PFSK-1 (cell line): ENCODE results near the gene MTHFSD.

ENCODE experiments used
- FOXP2 ChIP-seq: optimal IDR thresholded peaks from 2 replicates; pipeline ENCODE3; 2011; ENCODE audit warnings: borderline replicate concordance, control low read depth, inconsistent platforms; ENCODE audit not compliant: insufficient read depth; ENCODE audit errors: extremely low read length, extremely low read depth
- POLR2AphosphoS5 ChIP-seq: IDR thresholded peaks from 2 replicates; pipeline ENCODE4 v1.6.1; 2012; ENCODE audit warnings: low read depth, mild to moderate bottlenecking, control low read depth, low read length, moderate library complexity
- REST ChIP-seq, 2 experiments: IDR thresholded peaks; 2 replicates each; pipeline versions ENCODE4 v1.6.1 to v1.8.0; 2011 to 2012; ENCODE audit warnings: low read depth in 2 of 2, low read length in 2 of 2, control low read depth in 1 of 2, inconsistent platforms in 1 of 2, mild to moderate bottlenecking in 1 of 2, moderate library complexity in 1 of 2; ENCODE audit not compliant: insufficient read depth in 1 of 2

GRCh38 chr16:86514481-86515376 lies 40.3 kb downstream of the MTHFSD start:
- no peak for TF ChIP-seq POLR2AphosphoS5
- TF ChIP-seq FOXP2: no peak
- TF ChIP-seq REST (IDR thresholded peaks at IDR 0.05; ENCODE audit: insufficient read depth in 1 of 2, low read depth in 2 of 2, low read length in 2 of 2): no peak
